ENCODE measurements around the gene GRIN3B. TPM values are rescaled to one million over a fixed set of nuclear protein-coding genes. Genes with fewer than 3 reads are reported as not detected.

Gene GRIN3B
- total RNA-seq, 2 experiments from 2014 or later: 0.07 TPM; not detected in 1

DNA sequence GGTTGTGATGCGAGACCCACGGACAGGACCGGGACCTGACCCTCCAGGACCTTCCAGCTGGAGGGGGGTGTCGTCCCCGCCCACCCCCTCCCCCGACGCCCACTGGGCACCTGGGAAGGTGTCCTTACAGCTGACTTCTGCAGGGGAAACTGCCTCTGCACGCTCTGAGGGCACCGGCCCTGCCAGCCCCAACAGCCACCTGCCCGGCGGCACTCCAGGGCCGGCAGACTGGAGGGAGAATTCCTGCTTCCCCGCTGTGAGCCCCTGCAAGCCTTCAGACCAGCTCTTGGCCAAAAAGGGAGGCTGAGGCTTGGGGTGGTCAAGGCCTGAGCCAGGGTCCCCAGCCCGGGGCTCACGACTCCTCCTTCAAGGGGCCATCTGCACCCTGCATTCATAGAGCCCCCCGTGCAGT is 27.4 kb downstream of the GRIN3B start:
- no peaks in the 10 kb centered on the region for H3K9me3 Mint-ChIP-seq
- peak overlapping the region; percentile 89 for H3K4me3 Mint-ChIP-seq
- ChIA-PET CTCF (interaction anchor here (1.4 to 3.8 kb wide), 6 partner anchors 9 to 217 kb away, joined by 3 to 14 read pairs (median 9); partner anchors contain the start of genes ARHGAP45 and ATP5F1D), POLR2A (interaction anchor here (0.6 to 8.0 kb wide), 10 partner anchors 7 to 239 kb away, joined by 3 to 68 read pairs (median 6); partner anchors contain the start of genes ABCA7, ARHGAP45, RNU6-2 and TMEM259)
- H3K4me1 Mint-ChIP-seq (ENCODE audit: low read depth): peaks cover 33% of the 10 kb centered on the region
- TF ChIP-seq, protein P1, sequence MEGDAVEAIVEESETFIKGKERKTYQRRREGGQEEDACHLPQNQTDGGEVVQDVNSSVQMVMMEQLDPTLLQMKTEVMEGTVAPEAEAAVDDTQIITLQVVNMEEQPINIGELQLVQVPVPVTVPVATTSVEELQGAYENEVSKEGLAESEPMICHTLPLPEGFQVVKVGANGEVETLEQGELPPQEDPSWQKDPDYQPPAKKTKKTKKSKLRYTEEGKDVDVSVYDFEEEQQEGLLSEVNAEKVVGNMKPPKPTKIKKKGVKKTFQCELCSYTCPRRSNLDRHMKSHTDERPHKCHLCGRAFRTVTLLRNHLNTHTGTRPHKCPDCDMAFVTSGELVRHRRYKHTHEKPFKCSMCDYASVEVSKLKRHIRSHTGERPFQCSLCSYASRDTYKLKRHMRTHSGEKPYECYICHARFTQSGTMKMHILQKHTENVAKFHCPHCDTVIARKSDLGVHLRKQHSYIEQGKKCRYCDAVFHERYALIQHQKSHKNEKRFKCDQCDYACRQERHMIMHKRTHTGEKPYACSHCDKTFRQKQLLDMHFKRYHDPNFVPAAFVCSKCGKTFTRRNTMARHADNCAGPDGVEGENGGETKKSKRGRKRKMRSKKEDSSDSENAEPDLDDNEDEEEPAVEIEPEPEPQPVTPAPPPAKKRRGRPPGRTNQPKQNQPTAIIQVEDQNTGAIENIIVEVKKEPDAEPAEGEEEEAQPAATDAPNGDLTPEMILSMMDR (IDR thresholded peaks at IDR 0.05): no peak
- no peaks in the 10 kb centered on the region for H3K27me3 Mint-ChIP-seq
- DNase-seq: peak; percentile 26
- H3K27ac Mint-ChIP-seq: peak overlapping the region; percentile 78
- peaks cover 17% of the 10 kb centered on the region for H3K36me3 Mint-ChIP-seq (ENCODE audit: low read depth)
- intact Hi-C loops (cut with micrococcal nuclease): loop anchor here (5.0 kb wide), 1 partner anchor 50 kb away; no protein-coding TSS in a partner anchor
- peak; percentile 8 for ATAC-seq

DNA sequence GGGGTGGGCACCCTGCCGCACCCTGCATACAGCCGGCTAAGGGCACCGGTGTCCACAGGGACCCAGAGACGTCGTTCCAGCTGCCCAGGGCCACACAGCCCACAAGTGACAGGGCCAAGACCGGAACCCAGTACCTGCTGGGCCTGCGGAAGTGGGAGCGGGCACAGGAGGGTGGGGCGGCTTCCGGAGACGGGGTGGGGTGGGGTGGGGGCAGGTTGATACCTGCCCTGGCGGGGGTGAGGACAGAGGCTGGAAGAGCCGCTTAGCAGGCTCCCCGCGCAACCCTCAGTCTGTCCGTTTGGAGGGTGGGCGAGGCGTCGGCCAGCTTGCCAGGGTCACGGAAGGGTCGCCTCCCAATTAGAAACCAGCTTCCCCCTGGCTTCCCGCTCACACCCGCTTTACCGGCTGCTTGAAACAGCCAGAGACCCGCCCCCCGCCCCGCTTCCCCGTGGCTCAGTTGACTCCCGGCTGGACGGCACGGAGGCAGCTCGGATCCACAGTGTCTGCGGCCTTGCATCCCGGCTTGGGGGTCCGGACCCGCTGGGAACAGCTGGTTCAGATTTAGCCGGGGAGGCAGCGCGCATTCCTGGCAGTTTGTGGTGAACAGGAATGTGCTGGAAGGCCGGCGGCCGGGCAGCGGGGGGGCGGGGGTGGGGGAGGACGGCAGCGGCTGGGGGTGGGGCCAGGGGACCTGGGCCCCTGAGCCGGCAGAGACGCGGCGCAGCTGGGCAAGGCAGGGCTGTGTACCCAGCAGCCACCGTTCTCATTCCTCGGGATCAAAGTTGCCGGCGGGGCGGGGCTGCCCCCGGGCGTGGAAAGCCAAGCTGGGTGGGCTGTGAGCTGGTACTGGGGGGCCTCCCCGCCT is 28.1 kb downstream of the GRIN3B start:
- TF ChIP-seq, protein P1 (IDR thresholded peaks at IDR 0.05): no peak
- no peaks in the 10 kb centered on the region for H3K27me3 Mint-ChIP-seq
- ATAC-seq (peak; percentile 40), DNase-seq (peak; percentile 64)
- H3K9me3 Mint-ChIP-seq: peaks cover under 1% of the 10 kb centered on the region
- peak overlapping the region; percentile 78 for H3K27ac Mint-ChIP-seq
- peaks cover 21% of the 10 kb centered on the region for H3K36me3 Mint-ChIP-seq (ENCODE audit: low read depth)
- H3K4me1 Mint-ChIP-seq (ENCODE audit: low read depth): peaks cover 37% of the 10 kb centered on the region
- ChIA-PET POLR2A (interaction anchor here (0.6 to 8.0 kb wide), 9 partner anchors 8 to 118 kb away, joined by 3 to 68 read pairs (median 7); partner anchors contain the start of genes ABCA7, ARHGAP45, RNU6-2 and TMEM259), CTCF (interaction anchor here (0.9 to 3.8 kb wide), 6 partner anchors 36 to 216 kb away, joined by 3 to 14 read pairs (median 8); partner anchors contain the start of genes ARHGAP45 and ATP5F1D)
- H3K4me3 Mint-ChIP-seq: peak overlapping the region; percentile 89
- intact Hi-C loops (cut with micrococcal nuclease): loop anchor here (5.0 kb wide), 1 partner anchor 49 kb away; no protein-coding TSS in a partner anchor

DNA sequence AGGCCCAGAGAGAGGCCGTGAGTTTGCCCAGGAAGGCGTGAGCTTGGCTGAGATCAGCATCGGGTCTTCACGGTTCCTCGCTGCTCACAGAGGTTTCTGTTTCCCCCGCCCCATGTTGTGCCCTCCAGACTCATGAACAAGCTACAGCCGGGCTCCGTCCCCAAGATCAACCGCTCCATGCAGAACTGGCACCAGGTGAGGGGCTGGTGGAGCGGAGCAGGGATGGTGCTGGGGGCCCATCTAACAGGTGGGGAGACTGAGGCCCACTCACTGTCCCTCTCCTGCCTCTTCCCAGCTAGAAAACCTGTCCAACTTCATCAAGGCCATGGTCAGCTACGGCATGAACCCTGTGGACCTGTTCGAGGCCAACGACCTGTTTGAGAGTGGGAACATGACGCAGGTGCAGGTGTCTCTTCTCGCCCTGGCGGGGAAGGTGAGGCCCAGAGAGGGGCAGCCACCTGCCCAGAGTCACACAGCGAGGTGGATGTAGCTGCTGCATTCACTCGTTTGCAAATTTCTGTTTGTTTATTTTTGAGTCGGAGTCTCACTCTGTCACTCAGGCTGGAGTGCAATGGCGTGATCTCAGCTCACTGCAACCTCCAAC is 32.1 kb downstream of the GRIN3B start:
- ChIA-PET POLR2A (interaction anchor here (1.7 to 7.7 kb wide), 4 partner anchors 9 to 34 kb away, joined by 5 to 68 read pairs (median 6); partner anchors contain the start of genes ABCA7 and RNU6-2), CTCF (interaction anchor here (0.9 to 2.3 kb wide), 3 partner anchors 9 to 15 kb away, joined by 3 to 10 read pairs (median 5); no protein-coding TSS in a partner anchor)
- Mint-ChIP-seq H3K9me3 (peaks cover 2% of the 10 kb centered on the region), H3K4me1 (ENCODE audit: low read depth) (peaks cover 37% of the 10 kb centered on the region), H3K27me3 (no peaks in the 10 kb centered on the region), H3K36me3 (ENCODE audit: low read depth) (peaks cover 37% of the 10 kb centered on the region), H3K4me3 (no peak overlapping the region), H3K27ac (no peak overlapping the region)
- no peak for DNase-seq
- TF ChIP-seq, protein P1 (IDR thresholded peaks at IDR 0.05): no peak
- no peak for ATAC-seq
- intact Hi-C loops (cut with micrococcal nuclease): no loop called here

- H3K9me3 Mint-ChIP-seq: peaks cover 2% of the 10 kb centered on the region
- DNase-seq (peak; percentile 46), ATAC-seq (no peak)
- H3K27ac Mint-ChIP-seq: no peak overlapping the region
- ChIA-PET POLR2A (interaction anchor here (0.6 to 1.7 kb wide), 4 partner anchors 29 to 56 kb away, joined by 3 to 4 read pairs (median 3); no protein-coding TSS in a partner anchor), CTCF (interaction anchor here (1.2 to 1.9 kb wide), 3 partner anchors 9 to 53 kb away, joined by 4 to 8 read pairs (median 4); partner anchors contain the start of gene CNN2)
- H3K4me1 Mint-ChIP-seq (ENCODE audit: low read depth): peaks cover 45% of the 10 kb centered on the region
- TF ChIP-seq, protein P1 (IDR thresholded peaks at IDR 0.05): peak; percentile 21
- intact Hi-C loops (cut with micrococcal nuclease): no loop called here
- H3K27me3 Mint-ChIP-seq: no peaks in the 10 kb centered on the region
- no peak overlapping the region for H3K4me3 Mint-ChIP-seq
- H3K36me3 Mint-ChIP-seq (ENCODE audit: low read depth): peaks cover 43% of the 10 kb centered on the region
Observed at GRCh38 chr19:1035998-1036621, 35.9 kb downstream of the GRIN3B start.

Measured in activated CD8-positive, alpha-beta T cell treated with anti-CD3 and anti-CD28 coated beads for 36 hours (primary cell).